SK-N-MC (cell line): ENCODE measurements around the gene CXXC5.

Experiments used
- EZH2 ChIP-seq: fragments of 200-600 bp; sonication (generic); IDR thresholded peaks from one replicate; pipeline ENCODE4 v1.6.1; 2017; ENCODE audit warnings: antibody characterized with exemption
- FOXP2 ChIP-seq: optimal IDR thresholded peaks from 2 replicates; pipeline ENCODE3; 2011; ENCODE audit warnings: mild to moderate bottlenecking, moderate library complexity; ENCODE audit not compliant: insufficient read depth; ENCODE audit errors: extremely low read length, control extremely low read depth
- POLR2AphosphoS5 ChIP-seq: IDR thresholded peaks from 2 replicates; pipeline ENCODE4 v1.6.1; 2012; ENCODE audit warnings: mild to moderate bottlenecking, low read depth, low read length, borderline replicate concordance

- no peak for TF ChIP-seq EZH2
- no peak for TF ChIP-seq POLR2AphosphoS5
- TF ChIP-seq FOXP2: no peak
These were observed 37.0 kb downstream of the CXXC5 start for GRCh38 chr5:139684881-139685749.
